ENCODE results near the gene GAN. TPM values are rescaled to one million over a fixed set of nuclear protein-coding genes. Genes with fewer than 3 reads are reported as not detected.
"Not testable (repeated sequence)": the region's sequence is repeated elsewhere in the genome, so short reads cannot be mapped to it uniquely, and the experiment has no call there.

Gene GAN
- total RNA-seq, 4 donors from 2014 or later, result 12.9 to 15.7 (median 14.0) TPM

DNA sequence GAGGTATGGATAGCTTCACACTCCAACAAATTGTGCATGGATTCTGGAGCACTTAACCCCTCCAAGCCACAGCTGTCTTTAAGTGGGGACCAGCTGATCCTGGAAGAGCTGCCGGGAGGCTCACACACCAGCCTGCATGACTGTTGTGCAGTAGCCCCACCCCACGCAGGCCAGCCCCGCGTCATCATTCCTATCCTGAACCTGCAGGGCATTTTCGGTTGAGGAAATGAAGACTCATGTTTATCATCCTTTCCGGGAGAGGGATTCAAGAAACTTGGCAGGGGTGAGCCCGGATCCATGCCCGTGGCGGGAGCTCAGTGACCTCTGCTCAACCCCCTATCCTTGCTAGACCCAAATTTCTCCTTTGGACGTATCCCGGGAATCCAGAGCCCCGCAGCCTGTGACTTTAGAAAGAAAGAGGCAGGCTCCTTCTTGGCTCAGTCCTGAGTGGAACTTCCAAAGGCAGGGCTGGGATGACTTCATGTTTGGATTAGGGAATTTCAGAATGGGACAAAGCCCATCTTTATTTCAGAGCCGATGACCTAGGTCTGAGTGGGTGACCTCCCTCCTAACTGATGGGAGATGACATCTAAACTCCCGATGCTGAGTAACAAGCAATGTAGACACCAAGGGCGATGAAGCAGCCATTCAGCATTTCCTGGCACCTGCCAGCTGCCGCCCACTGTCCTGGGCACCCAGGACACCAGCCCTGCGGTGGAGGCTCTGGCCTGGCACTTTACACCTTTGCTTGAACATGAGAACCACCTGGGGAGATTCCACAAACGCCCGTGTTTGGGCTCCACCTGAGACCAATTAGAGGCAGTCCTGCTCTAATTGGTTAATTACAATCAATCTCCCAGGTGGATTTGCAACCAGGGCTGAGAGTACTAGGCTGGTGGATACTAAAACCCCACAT lies 86.5 kb downstream of the GAN start:
- Histone ChIP-seq H3K9me3 (peaks cover 0 to 11% (median 2%) of the 10 kb centered on the region in 3 donors), H3K27me3 (no peaks in the 10 kb centered on the region), H3K27ac (peak overlapping the region in 3 of 4 donors; percentile 1 to 45 (median 15)), H3K36me3 (no peaks in the 10 kb centered on the region), H3K4me1 (peaks cover 0 to 20% (median 0%) of the 10 kb centered on the region in 3 donors), H3K4me3 (no peak overlapping the region)
- TF ChIP-seq EP300 (IDR thresholded peaks at IDR 0.05), result no peak
- TF ChIP-seq POLR2A (IDR thresholded peaks at IDR 0.05), result no peak
- no peak for TF ChIP-seq CTCF (IDR thresholded peaks at IDR 0.05)
- TF ChIP-seq POLR2AphosphoS5 (IDR thresholded peaks at IDR 0.05), result peak; percentile 63
- ATAC-seq, result peak; percentile 45
- WGBS, 2 donors (ENCODE audit: low coverage in 1 of 2), result 31 to 73% methylated on average over 3 to 5 of the region's 19 CpGs

GRCh38 chr16:81403208-81403600 lies 88.4 kb downstream of the GAN start:
- Histone ChIP-seq H3K4me1 (peaks cover 0 to 20% (median 0%) of the 10 kb centered on the region in 3 donors), H3K27ac (no peak overlapping the region), H3K36me3 (no peaks in the 10 kb centered on the region), H3K27me3 (no peaks in the 10 kb centered on the region), H3K4me3 (no peak overlapping the region), H3K9me3 (peaks cover 0 to 11% (median 2%) of the 10 kb centered on the region in 3 donors)
- no peak for ATAC-seq
- WGBS, 2 donors (ENCODE audit: low coverage in 1 of 2), result 25 to 26% methylated on average over 5 of the region's 5 CpGs
- TF ChIP-seq EP300 (IDR thresholded peaks at IDR 0.05), result no peak
- TF ChIP-seq POLR2A (IDR thresholded peaks at IDR 0.05), result no peak
- no peak for TF ChIP-seq POLR2AphosphoS5 (IDR thresholded peaks at IDR 0.05)
- no peak for TF ChIP-seq CTCF (IDR thresholded peaks at IDR 0.05)

GRCh38 chr16:81403601-81404391 lies 89.0 kb downstream of the GAN start:
- H3K27ac ChIP-seq, result no peak overlapping the region
- no peak for TF ChIP-seq POLR2A (IDR thresholded peaks at IDR 0.05)
- peak in 3 of 4 experiments; percentile 94 to 98 (median 95) for TF ChIP-seq CTCF (IDR thresholded peaks at IDR 0.05)
- TF ChIP-seq POLR2AphosphoS5 (IDR thresholded peaks at IDR 0.05), result no peak
- TF ChIP-seq EP300 (IDR thresholded peaks at IDR 0.05), result no peak
- peaks cover 0 to 11% (median 2%) of the 10 kb centered on the region in 3 donors for H3K9me3 ChIP-seq
- peaks cover 0 to 20% (median 0%) of the 10 kb centered on the region in 3 donors for H3K4me1 ChIP-seq
- no peaks in the 10 kb centered on the region for H3K36me3 ChIP-seq
- no peaks in the 10 kb centered on the region for H3K27me3 ChIP-seq
- peak overlapping the region in 1 of 2 donors; percentile 24 for H3K4me3 ChIP-seq
- peak; percentile 86 for ATAC-seq
- WGBS, 2 donors (ENCODE audit: low coverage in 1 of 2), result 4 to 62% methylated on average over 5 to 10 of the region's 37 CpGs

- not testable (repeated sequence) for H3K27ac ChIP-seq, H3K27me3 ChIP-seq, H3K9me3 ChIP-seq, ATAC-seq, H3K36me3 ChIP-seq, H3K4me3 ChIP-seq
- WGBS, 2 donors (ENCODE audit: low coverage in 1 of 2), result 95 to 100% methylated on average over 1 to 2 of the region's 2 CpGs
- peaks cover 0 to 20% (median 0%) of the 10 kb centered on the region in 3 donors for H3K4me1 ChIP-seq
These were observed 90.2 kb downstream of the GAN start for GRCh38 chr16:81405002-81405401.

GRCh38 chr16:81405702-81406113 lies 90.9 kb downstream of the GAN start:
- ATAC-seq, result no peak
- TF ChIP-seq CTCF (IDR thresholded peaks at IDR 0.05), result no peak
- no peaks in the 10 kb centered on the region for H3K9me3 ChIP-seq
- WGBS, 2 donors (ENCODE audit: low coverage in 1 of 2), result 67 to 86% methylated on average over 1 to 3 of the region's 11 CpGs
- no peaks in the 10 kb centered on the region for H3K27me3 ChIP-seq
- no peak overlapping the region for H3K4me3 ChIP-seq
- no peak overlapping the region for H3K27ac ChIP-seq
- no peaks in the 10 kb centered on the region for H3K36me3 ChIP-seq
- peaks cover 0 to 21% (median 0%) of the 10 kb centered on the region in 3 donors for H3K4me1 ChIP-seq

Data from gastroesophageal sphincter (tissue), 4 donors.